CD1c-positive myeloid dendritic cell (primary cell): ENCODE data around the gene RARRES1.
A peak's percentile ranks its signal among the peaks of the same experiment; 100 is the strongest.

ENCODE experiments used
- DNase-seq: peaks from one replicate; pipeline ENCODE4 v3.0.0-alpha.2; 2016; ENCODE audit errors: extremely low spot score

Gene RARRES1, protein sequence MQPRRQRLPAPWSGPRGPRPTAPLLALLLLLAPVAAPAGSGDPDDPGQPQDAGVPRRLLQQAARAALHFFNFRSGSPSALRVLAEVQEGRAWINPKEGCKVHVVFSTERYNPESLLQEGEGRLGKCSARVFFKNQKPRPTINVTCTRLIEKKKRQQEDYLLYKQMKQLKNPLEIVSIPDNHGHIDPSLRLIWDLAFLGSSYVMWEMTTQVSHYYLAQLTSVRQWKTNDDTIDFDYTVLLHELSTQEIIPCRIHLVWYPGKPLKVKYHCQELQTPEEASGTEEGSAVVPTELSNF

DNA sequence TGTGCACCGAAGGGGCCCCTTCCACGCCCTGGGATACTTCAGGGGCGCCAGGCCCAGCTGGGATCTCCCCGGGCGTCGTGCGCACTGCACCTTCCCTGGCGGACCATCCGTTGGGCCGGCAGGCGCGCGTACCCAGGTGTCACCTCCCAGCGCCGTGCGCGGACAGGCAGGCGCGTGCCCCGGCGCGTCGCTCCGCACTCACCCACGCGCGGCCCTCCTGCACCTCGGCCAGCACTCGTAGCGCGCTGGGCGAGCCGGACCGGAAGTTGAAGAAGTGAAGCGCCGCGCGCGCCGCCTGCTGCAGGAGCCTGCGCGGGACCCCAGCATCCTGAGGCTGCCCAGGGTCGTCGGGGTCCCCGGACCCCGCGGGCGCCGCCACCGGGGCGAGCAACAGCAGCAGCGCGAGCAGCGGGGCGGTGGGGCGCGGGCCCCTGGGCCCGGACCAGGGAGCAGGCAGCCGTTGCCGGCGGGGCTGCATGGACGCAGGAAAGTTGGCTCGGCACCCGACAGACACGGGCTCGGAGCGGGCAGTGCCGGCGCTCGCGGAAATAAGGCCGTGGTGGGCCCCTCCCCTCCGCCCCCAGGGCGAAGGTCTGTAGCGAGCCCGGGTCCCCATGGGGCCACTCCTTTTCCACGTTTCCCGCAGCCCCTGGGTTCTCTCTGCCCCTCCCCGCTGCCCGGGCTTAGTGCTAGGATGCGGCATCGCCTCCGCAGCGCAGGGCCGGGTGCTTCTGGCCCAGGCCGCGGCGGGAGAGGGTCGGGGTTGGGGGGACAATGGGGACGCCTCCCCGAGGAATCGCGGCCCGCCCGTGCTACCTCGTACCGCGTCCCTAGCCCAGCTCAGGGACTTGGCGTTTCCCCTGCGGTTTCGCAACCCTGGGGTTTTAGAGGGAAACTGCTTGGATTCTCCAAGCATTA lies at the start of gene RARRES1:
RARRES1 (minus strand) TSS at position 520 of the 918 bp plus-strand sequence; CDS start at position 478, 42 bp downstream.
- DNase-seq, result peak; percentile 73

DNA sequence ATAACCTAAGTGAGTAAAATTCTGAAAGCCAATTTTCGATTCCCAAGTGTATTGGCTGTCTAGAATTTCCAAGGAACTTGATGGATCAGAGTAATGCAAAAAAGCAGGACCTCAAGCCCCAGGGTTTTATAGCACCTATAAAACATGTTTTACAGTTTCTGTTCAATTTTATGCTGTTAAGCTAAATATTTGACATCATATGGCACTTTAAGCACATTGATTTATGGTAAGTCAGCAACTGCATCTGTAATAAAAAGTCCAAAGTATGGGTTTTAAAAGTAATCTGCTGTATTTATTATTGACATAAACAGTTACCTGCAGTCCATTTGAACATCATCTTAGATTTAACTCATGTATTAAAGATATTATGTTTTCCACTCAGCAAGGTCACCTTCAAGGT lies 49.6 kb upstream of the RARRES1 start:
- no peak for DNase-seq

DNA sequence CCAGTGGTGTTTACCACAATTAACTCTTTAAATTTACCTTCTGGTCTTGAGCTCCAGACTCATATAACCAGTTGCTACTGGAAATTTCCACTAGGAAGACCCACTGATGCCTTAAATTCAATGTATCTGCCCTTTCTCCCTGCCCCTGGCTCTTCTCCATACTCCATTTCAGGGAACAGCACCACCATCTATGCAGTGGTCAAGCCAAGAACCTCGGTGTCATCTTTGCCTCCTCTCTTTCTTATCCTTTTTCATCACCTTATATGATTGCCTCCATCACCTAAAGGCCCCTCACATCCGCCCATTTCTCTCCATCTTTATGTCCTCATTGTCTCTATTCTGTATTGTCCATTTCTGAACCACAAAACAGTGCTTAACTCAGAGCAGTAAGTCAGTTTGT lies 48.9 kb upstream of the RARRES1 start:
- DNase-seq, result no peak

DNA sequence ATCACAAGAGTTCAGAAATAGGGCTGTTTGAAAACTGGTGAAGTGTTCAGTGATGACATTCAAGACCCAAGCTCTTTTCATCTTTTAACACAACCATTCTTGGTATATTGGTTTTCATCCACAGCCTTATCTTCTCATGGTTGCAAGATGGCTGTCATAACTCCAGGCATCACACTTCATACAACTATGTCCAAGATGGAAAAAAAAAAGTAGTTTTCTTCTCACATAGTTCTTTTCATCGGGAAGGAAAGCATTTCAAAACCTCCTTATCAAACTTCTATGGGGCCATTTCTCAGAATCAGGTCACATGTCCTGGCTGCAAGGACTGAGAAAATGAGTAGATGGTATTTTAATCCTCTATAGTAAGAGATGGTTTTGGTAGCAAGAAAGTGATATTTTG lies 48.5 kb upstream of the RARRES1 start:
- DNase-seq, result no peak

DNA sequence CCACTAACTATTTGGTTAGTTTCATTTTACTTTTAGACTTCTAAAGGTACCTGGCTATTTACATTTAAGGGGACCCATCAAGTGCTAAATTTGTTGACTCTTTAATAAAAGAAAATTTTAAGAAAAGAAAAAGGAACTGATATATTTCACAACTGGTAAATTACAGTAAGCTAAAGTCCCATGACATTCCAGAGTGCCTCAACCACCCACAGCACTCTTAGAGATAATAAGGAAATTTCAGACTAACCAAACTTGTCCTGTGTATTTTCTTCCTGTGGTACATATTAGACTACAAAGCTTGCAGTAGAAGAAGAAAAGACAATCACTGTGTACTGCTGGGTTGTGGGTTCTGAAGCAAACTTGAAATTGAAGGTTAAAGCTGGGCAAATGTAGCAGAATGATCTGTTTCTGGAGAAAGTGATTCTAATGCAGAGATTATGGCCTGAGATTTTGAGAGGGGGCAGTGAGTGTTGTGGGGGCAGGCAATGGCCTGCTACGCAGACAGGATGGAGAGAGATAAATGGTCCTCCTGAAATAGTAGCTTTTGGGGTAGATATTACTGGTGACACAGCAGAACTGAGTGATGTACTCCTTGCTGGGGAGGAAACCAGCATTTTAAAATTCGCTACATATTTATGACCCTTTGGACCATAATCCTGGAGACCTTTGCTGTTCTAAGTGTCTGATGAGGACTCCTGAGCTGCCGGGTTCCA lies 45.1 kb upstream of the RARRES1 start:
- DNase-seq, result peak; percentile 60

DNA sequence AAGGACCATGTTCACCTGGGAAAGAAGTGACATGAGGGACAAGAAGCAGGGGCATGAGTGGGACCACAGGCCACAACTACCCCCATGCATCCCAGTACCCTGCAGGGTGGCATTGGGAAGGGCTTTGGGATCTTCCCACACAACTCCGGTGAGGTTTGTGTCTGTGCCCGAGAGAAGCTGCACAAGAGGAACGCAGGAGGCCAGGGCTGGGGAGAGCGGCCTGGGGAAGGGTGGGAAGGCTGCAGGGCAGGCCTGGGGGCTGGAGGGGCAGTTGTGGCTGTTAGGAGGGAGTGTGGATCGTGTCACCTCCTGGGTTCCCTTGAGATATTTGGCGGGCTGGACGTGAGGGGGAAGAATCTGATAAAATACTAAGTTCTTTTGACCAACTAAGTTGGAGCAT lies 44.3 kb upstream of the RARRES1 start:
- DNase-seq, result no peak

DNA sequence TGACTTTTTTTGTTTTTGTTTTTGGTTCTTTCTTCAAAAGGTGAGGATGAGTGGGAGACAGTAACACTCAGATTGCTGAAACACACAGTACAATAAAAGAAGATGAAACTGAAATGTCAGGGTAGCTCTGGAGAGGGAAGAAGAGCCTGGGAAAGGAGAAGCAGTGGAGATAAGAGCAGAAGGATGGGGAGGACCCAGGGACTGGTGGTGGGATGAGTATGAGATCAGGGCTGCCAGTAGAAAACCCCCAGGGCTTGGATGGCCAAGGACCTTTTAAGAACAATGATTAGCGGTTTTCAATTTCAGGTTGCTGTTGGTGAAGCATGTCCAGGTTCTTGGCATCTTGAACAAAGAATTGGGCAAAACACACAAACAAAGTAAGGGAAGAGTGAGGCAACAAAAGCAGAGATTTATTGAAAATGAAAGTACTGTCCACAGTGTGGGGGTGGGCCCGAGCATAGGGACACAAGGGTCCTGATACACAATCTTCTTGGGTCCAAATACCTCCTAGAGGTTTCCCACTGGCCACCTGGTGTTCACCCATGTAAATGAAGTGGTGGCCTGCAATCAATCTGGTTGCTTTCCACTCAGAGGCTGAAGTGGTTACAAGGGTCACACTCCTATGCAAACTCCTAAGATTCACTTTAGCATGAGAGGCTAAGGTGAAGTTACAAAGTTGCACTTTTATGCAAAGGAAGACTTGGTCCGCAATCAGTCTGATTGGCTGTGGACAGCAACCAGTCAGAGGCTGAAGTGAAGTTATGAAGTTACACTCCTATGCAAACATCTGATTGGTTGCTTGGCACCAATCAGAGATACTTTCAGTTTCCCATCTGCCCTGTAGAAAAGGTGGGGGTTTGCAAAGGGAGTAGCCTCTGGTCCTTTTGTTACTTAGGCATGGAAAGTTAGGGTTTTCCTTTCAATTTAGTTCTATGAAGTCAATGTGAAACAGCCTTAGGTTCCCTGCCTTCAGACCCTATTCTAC lies 43.5 kb upstream of the RARRES1 start:
- DNase-seq, result no peak

DNA sequence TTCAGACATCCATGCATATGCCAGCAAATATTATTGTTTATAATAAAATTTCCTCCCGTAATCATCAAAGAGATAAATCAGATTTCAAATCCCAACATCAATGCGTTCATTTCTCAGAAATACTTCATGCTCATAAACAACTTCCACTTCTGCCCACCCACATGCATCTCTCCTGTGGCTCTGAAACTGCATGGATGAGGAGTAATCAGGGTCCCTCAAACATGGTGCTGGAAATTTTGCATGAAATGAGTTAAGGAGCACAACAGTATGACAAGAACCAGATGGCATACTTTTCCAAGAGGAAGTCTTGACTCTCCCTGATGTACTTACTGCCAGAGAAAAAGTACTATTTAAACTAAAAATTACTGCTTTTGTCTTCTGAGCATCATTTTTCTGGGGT lies 42.7 kb upstream of the RARRES1 start:
- DNase-seq, result peak; percentile 17

DNA sequence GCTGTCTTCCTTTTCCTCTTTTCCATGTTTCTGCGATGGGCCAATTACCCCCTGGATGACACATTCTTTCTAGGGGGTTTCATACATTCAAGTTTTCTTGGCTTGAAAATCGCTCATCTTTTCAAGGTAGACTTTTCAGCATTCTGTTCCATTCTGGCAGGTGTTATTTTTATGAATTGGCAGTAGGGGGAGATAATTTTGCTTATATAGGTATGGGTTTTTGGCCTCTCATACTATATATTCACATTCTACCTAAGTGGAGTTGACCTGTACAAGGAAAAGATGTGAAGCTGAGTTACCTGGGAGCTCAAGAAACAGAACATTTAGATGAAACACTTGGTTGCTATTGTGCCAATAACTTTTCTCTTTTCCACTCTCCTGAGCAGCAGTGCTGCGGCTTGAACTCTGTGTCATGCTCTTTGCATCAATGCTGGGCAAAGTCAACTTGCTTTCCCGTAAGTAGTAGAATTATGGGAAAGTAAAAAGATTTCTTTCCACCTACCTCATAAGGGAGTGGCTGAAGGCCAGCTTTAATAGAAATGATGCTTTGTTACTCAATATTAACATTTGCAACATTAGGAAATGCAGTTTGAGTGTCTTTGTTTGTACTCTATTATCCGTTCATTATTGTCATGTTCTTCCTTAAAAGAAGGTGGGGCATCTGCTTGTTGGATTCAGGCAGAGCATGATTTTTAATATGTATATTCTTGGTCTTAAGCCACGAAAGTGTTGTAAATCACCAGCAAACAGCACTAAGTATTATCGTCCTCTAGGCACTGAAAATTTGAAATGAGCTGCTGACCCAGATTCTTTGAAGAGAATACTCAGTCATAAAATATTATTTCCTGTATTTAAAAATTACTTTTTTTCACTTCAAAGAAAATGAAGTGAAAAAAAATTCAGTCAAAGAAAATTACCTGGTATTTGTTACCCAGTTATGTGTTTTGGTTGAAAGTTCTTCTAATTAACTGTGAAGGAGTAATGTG lies 41.9 kb upstream of the RARRES1 start:
- DNase-seq, result no peak

DNA sequence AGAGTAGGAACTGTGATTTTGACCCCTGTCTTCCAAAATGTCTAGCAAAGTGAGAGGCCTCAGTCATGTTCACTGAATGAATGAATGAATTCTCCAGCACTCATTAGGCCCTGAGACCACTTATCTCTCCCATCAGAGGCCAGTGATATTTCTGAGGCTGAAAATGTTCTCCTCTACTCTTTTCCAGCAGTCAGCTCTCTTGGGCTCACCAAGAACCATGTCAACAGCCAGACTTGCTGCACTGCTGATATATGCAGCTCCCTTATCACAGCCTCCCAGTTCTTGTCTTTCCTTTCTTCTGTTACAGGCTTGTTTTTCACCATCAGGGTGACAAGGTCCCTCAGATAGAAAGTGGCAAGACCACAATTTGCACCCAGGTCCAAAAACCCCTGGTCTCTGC lies 40.9 kb upstream of the RARRES1 start:
- DNase-seq, result no peak

DNA sequence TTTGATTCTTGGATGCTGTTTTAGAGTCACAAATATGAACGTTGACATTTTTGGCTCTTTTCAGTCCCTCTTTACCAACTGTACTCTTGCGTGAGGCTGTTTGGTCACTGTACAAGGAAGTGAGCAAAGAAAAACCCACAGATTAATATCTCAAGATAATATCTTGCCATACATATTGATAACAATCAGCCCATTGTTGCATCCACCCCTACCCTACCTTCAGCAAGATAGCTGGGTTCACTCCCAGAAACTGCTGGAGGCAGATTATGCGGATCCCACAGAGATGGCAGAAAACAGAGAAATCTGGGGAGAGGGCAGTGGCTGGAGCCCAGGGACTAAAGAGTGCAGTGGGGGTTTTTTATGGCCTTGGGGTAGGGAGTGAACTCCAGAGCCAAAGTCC lies 39.7 kb upstream of the RARRES1 start:
- DNase-seq, result no peak

DNA sequence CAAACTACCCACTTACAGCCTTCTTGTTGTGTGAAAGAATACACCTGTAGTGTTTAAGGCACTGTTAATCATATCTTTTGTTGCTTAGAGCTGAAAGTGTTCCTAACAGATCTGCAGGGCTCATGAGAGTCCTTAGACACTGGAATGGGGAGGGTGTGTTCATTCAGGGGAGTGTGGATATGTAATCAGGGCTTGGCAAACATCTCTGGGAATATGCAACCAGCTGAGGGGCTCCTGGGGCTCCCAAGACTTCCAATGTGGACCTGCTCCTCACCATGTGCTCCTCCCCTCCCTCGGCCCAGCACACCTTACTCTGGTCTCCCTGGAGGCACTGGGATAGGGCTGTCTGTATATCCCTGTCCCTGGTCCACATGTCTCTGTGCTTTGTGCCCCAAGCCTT lies 39.3 kb upstream of the RARRES1 start:
- DNase-seq, result no peak

DNA sequence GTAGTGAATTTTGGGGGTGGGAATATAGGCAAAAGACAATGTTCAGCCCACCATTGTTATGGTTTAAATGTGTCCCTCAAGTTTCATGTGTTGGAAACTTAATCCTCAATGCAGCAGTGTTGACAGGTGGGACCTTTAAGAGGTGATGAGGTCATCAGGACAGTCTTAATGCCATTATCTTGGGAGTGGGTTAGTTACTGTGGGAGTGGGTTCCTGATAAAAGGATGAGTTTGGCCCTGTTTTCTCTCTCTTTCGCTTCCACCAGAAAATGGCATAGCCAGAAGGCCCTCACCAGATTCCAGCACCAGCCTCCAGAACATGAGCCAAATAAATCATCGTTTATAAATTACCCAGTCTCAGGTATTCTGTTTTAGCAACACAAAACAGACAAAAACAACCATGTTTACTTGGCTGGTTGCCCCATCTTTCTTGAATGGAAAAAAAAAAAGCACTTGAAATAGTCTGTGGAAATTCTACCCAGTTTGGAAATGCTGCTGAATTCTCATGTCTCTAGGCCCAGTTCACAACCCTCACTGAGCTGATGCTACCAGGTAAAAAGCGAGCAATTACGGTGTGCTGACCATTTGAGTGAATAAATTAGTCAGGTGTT lies 38.6 kb upstream of the RARRES1 start:
- no peak for DNase-seq

DNA sequence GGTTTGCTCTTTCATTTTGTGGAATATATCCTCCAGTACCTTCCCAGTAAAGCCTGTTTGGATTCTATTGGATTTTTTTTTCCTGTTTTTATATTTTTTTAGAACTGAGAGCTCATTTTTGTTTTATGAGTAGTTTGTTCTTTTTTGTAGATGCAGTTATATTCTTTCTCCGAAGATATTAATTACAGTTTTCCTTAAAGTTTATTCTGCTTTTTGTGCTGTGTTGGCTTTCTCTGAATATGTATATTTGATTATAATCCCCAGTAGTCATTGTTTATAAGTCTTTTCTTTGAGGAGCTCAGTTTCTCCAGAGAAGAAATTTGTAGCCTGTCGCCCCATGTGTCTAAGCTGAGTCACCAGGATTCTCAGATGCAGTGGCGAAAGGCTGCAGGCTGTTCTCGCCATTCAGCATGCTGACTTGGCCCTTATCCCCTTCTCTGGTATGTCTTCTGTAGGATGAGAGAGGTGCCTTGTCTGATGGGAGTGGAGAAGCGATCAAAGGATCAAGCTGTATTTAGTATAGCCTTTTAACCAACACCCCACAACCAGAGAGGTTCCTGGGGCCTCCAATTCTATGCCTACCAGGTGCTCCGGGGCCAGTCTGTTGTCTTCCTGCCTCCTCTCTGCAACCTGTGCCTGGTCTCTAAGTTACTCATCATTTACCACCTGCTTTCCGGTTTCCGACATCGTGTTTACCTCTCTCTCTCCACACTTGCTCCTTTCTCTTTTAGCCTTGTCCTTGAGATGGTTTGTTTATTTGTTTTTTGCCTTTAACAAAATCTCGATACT lies 37.9 kb upstream of the RARRES1 start:
- DNase-seq, result no peak

DNA sequence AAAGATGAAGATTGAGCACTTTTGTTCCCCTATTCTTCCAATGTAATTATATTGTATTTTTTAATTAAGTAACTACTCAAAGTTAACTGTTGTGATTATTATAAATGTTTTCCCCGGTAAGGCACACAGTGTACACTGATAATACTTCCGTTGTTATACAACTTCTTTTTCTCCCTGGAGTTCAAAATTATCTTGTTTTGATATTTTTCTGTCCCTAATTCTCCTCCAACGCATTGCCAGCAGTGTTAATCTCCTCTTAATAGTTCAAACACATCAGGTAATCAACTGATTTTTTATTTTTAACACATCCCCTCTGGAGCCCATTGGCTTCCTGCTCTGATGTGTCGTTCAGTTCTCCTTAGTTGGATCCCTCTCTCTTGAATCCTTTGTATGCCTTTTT lies 37.3 kb upstream of the RARRES1 start:
- DNase-seq, result no peak

DNA sequence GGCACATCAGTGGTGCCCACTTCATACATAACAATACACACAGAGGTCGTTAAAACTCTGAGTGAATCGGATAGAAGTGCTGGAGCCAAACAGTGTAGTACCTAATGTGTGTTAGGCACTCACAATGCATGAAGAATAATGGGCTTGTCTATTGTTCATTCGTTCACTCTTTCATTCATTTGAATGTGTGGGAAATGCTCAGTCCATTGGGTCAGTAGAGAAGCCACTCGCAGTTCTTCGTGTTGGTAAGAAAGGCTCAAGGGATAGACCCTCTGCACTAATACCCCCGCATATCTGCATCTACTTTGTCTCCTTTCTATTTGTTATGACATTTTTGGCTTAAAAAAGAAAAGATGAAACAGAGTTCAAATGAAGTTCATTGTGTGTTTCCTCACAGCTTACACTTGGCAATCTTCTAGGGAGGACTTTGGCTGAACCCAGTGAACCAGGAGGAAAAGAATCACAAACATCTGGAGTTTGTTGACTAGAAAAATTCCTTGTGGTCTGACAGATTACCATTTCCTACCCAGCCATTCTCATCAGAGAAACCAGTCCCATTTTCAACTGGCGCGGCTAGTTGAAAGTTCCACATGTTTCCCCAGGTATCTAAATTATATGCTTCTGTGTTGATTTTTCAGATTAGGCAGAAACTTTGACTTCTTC lies 36.8 kb upstream of the RARRES1 start:
- no peak for DNase-seq

DNA sequence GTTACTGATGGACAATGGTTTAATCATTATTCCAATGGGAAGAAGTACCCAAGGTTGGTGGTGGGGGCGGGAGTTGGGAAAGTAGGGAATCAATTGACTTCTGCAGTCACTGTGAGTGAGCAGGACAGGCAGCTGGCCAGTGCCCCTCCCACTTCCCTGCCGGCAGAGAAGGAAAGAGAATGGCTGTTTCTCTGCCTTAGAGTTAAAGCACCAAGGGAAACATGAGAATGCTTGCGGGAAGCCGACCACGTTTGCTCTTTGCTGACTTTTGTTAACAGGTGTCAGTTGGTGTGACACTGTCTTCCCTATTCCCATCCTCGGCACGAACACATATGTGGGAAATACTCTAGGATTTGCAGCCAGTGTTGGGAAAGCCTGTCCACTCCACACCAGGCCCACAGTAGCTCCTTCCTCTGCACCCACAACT lies 36.1 kb upstream of the RARRES1 start:
- no peak for DNase-seq

DNA sequence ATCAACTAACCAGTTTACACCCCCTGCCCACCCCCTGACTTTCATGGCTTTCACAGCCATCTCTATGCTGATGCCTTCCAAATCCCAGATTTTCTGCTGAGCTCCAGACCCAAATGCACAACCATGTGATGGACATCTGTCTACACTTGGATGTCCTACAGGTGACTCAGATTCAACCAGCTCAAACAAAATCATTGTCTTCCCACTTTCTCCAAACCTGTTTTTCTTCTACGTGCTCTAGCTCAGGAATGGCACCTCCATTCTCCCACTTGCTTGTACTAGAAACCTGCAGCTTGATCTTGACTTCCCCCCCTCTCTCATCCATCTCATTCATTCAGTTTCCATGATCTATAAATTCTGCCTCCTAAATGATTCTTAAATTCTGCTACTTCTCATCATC lies 34.1 kb upstream of the RARRES1 start:
- no peak for DNase-seq
